HG02588 (cell line): ENCODE data around the gene INCA1.

ENCODE experiments used
- ATAC-seq: cut with Tn5 transposase; IDR thresholded peaks from one replicate; pipeline ENCODE4 v1.9.1; 2021; ENCODE audit warnings: mild to moderate bottlenecking, moderate library complexity; ENCODE audit not compliant: unreplicated experiment

Gene INCA1

GRCh38 chr17:4971826-4972225 lies 25.5 kb downstream of the INCA1 start:
- ATAC-seq: no peak

- ATAC-seq: no peak
Measured at GRCh38 chr17:4970273-4970672, 27.0 kb downstream of the INCA1 start.

- ATAC-seq: no peak
Measured at GRCh38 chr17:4969551-4970173, 27.7 kb downstream of the INCA1 start.

- ATAC-seq: no peak
Measured at GRCh38 chr17:4969047-4969550, 28.2 kb downstream of the INCA1 start.

GRCh38 chr17:4968486-4969046 lies 28.8 kb downstream of the INCA1 start:
- no peak for ATAC-seq

- ATAC-seq: peak; percentile 55
Measured at GRCh38 chr17:4967539-4968485, 29.5 kb downstream of the INCA1 start, which contains the start of gene SPAG7. Gene SPAG7 (minus strand): TSS chr17:4967817. CDS start chr17:4967804, 13 bp downstream.

- ATAC-seq: peak; percentile 70
Measured at GRCh38 chr17:4966844-4967538, 30.3 kb downstream of the INCA1 start.

- no peak for ATAC-seq
Measured at GRCh38 chr17:4965311-4965986, 31.9 kb downstream of the INCA1 start.

- ATAC-seq: no peak
Measured at GRCh38 chr17:4960279-4960922, 36.9 kb downstream of the INCA1 start.

GRCh38 chr17:4959261-4959965 lies 37.9 kb downstream of the INCA1 start:
- ATAC-seq: no peak

- ATAC-seq: no peak
Measured at GRCh38 chr17:4958102-4958501, 39.2 kb downstream of the INCA1 start.

GRCh38 chr17:4956493-4957061 lies 40.7 kb downstream of the INCA1 start:
- no peak for ATAC-seq

- no peak for ATAC-seq
Measured at GRCh38 chr17:4955091-4955490, 42.2 kb downstream of the INCA1 start.

GRCh38 chr17:4953451-4953961 lies 43.8 kb downstream of the INCA1 start:
- no peak for ATAC-seq

GRCh38 chr17:4951486-4951885 lies 45.8 kb downstream of the INCA1 start:
- no peak for ATAC-seq

- no peak for ATAC-seq
Measured at GRCh38 chr17:4950746-4951204, 46.5 kb downstream of the INCA1 start, which contains the start of gene ENO3. Gene ENO3 (plus strand): TSS chr17:4951119. CDS start chr17:4951830, 711 bp downstream.

GRCh38 chr17:4950075-4950745 lies 47.1 kb downstream of the INCA1 start:
- peak; percentile 2 for ATAC-seq
